Measurements from ENCODE around the gene ATXN2.
"Not testable (repeated sequence)": the region's sequence is repeated elsewhere in the genome, so short reads cannot be mapped to it uniquely, and the experiment has no call there.

ATXN2 gene

GRCh38 chr12:111598637-111599452 is at the start of gene ATXN2:
ATXN2 (minus strand) TSS chr12:111599315; CDS start chr12:111599034, 281 bp downstream.
- peak; percentile 43 to 79 for DNase-seq

GRCh38 chr12:111645433-111645832 is 46.3 kb upstream of the ATXN2 start:
- DNase-seq, result no peak

- DNase-seq, result no peak
Measured at GRCh38 chr12:111643427-111643826, 44.3 kb upstream of the ATXN2 start.

- DNase-seq, result no peak
Measured at GRCh38 chr12:111642681-111643426, 43.7 kb upstream of the ATXN2 start.

DNA sequence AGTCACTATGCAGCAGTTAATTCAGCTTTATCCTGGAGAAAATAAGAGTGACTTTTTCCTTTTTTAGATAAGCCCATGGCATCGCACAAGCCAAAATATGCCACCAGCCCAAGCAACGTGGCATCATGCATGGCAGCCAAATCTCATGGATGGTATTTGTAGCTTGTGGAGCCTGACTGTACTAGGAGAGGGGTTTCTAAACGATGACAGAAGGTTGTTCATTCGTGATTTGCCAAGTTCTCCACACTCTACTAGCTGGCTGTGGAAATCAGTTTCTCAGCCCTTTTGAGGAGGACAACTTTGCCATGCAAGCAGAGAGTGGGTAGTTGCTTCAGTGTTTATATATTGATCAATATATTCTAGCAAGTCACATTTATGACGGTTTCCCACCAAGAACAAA is 41.4 kb upstream of the ATXN2 start:
- no peak for DNase-seq

- DNase-seq, result no peak
Measured at GRCh38 chr12:111638556-111638955, 39.4 kb upstream of the ATXN2 start.

GRCh38 chr12:111636209-111636945 is 37.3 kb upstream of the ATXN2 start:
- DNase-seq, result no peak

GRCh38 chr12:111635524-111635923 is 36.4 kb upstream of the ATXN2 start:
- DNase-seq, result no peak

DNA sequence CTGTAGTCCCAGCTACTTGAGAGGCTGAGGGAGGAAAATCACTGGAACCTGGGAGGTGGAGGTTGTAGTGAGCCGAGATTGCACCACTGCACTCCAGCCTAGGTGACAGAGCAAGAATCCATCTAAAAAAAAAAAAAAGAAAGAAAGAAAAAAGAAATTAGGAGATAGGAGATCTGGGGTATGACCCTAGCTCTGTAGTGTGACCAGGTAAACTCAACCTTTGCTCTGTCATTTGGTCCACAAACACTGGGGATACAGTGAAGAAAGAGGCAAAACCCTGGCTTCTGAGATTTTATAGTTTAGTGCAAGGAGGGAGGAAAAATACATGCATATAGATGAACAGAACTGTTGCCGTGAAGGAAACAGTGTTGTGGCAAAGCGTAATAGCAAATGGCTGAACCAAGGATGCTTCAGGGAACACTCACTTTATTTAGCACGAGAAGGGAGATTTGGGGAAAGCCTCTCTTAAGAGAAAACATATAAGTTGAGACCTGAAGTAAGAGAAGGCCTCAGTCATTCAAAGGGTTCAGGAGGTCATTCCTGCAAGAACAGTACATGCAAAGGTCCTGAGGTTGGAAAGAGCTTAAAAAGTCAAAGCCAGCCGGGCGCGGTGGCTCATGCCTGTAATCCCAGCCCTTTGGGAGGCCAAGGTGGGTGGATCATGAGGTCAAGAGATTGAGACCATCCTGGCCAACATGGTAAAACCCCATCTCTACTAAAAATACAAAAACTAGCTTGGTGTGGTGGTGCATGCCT is 29.6 kb upstream of the ATXN2 start:
- DNase-seq, result no peak

- DNase-seq, result no peak
Measured at GRCh38 chr12:111626230-111626629, 27.1 kb upstream of the ATXN2 start.

- DNase-seq, result no peak
Measured at GRCh38 chr12:111624540-111624939, 25.4 kb upstream of the ATXN2 start.

DNA sequence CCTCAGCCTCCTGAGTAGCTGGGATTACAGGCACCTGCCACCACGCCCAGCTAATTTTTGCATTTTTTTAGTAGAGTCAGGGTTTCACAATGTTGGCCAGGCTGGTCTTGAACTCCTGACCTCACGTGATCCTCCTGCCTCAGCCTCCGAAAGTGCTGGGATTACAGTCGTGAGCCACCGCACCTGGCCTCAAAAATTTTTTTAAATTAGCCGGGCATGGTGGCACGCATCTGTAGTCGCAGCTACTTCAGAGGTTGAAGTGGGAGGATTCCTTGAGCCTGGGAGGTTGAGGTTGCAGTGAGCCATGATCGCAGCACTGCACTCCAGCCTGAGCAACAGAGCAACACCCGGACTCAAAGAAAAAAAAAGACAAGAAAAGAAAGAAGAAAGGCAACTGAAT is 18.7 kb upstream of the ATXN2 start:
- not testable (repeated sequence) for DNase-seq

- DNase-seq, result no peak
Measured at GRCh38 chr12:111616177-111616623, 17.1 kb upstream of the ATXN2 start.

DNA sequence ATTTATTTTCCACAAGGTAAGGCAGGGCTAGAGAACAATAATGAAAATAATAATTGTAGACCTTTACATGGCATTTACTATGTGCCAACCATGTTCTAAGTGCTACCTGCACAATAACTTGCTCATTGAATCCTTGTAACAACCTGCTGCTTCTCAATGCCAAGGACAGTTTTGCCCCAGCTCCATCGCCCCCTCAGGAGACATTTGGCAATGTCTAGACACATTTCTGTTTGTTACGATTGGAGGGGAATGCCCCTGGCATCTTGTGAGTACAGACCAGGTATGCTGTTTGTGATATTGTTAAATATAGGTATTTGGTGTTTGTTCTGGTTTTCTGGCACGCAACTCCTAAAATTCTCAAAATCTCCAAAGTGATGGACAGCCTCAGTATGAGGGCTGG is 8.1 kb upstream of the ATXN2 start:
- no peak for DNase-seq

DNA sequence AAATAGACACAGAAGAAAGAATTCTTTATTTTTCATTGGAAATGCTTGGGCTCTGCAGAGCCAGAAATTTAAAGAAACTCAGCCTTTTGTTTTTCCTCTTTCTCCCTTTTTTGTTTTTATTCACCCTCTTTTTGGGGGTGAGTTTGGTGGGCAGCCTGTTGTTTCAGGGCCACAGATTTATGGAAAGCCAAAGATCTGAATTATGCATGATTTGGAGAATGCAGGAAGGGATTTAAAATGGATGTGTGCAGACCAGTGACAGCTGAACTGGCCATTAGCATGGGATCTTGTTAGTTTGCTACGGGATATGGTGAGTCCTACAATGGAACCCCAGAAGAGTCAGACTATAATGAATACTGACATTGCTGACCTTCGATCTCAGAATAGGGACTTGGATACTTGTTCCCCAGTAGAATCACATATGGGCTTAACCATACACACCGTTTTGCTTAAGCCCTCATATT is 7.7 kb upstream of the ATXN2 start:
- no peak for DNase-seq

DNA sequence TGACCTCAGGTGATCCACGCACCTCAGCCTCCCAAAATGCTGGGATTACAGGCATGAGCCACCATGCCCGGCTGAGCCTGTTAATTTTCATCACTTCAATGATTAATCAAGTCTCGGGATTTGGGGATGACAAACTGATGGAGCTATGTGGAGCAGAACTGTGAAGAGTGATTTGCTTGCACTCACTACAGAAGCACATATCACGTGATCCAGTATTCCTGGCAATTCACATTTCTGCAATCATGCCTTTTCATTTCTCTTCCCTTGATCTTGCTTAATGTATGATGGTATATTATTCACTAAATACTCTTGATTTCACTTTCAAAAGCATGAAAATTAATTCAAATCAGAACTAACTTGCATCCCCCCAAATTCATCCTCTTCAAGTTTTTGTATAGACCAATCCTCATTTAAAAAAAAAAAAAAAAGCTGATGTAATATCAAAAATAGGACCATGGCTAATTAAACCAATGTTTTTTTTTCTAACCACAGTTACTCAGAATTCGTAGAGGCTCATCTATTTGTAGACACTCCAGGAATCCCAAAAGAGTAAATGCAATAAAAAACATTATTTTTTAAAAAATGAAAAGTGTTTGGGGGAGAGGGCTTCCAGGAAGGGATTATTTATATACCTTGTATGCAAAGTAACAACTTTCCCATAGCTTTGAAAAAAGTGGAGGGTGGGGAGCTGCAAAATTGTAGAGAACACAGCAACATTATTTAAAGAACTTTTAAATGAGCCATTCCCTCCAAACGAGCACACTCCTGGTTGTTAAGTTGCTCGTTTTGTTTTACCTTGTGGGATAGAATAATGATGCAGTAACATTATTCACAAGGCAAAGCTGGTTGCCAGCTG is 7.0 kb upstream of the ATXN2 start:
- no peak for DNase-seq

DNA sequence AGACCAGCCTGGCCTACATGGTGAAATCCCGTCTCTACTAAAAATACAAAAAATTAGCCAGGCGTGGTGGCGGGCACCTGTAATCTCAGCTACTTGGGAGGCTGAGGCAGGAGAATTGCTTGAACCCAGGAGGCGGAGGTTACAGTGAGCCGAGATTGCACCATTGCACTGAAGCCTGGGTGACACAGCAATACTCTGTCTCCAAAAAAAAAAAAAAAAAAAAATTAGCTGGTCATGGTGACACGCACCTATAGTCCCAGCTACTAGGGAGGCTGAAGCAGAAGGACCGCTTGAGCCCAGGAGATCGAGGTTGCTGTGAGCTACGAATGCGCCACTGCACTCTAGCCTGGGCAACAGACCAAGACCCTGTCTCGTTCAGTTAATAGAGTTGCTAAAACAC is 3.7 kb upstream of the ATXN2 start:
- DNase-seq, result not testable (repeated sequence)

- DNase-seq, result no peak
Measured at GRCh38 chr12:111602348-111602747, 3.2 kb upstream of the ATXN2 start.

- not testable (repeated sequence) for DNase-seq
Measured at GRCh38 chr12:111600986-111601385, 1.9 kb upstream of the ATXN2 start.

- DNase-seq, result no peak
Measured at GRCh38 chr12:111600205-111600642, 1.1 kb upstream of the ATXN2 start.

DNA sequence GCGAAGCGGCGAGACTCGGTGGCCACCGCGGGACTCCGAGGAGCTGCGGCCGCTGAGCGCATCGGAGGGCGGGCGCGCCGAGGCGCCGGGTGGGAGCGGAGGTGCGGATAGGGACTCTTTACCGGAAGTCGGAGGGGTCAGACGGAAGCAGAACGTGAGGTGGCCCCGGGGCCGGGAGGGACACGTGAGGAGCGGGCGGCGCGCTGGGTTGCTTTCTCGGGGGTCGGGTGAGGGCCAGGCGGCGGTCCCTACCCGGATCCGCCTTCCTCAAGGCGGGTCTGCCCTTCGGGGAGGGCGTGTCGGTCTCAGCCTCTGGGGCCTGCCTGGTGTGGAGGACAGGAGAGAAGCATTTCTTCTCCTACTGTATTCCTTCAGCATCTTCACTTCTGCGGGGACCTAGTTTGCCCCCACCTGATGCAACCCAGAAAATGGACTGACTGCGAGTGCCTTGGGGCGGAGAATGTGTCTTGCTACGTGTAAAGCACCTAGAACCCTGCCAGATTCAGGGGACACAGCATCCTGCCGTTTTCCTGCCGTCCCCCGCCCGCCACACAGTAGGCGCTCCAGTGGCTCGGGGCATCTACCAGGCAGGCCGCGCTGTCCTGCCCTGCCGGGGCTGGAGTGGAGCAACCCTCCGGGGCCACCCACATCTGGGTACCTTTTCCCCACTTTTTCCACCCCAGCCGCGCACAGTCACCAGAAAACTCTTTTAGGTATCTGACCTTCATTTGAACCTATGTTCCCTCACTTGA is 514 bp upstream of the ATXN2 start:
- peak; percentile 52 to 86 for DNase-seq

Measured in NCI-H187 (cell line).